Small intestine (tissue), 7 donors: Measurements from ENCODE around the gene MYRF. TPM values are rescaled to one million over a fixed set of nuclear protein-coding genes. Genes with fewer than 3 reads are reported as not detected.

Experiments used
- DNase-seq, 2 donors: peaks; one replicate each; pipeline versions ENCODE4 v3.0.0 to v3.0.0-alpha.2; 2013
- FAIRE-seq: peaks from 2 replicates; lab custom pipeline; 2012; peaks lifted over from hg19 to GRCh38; lab: Jason Lieb, UNC
- H3K27ac ChIP-seq, 3 donors: one replicate each; pipeline ENCODE4 v1.5.1; 2013; ENCODE audit warnings: low read length in 2 of 3, mild to moderate bottlenecking in 2 of 3, control low read depth in 1 of 3, inconsistent platforms in 1 of 3, low read depth in 1 of 3, moderate library complexity in 1 of 3
- H3K27me3 ChIP-seq, 3 donors: one replicate each; pipeline ENCODE4 v1.6.1; 2013; ENCODE audit warnings: low read length in 3 of 3, inconsistent platforms in 1 of 3; ENCODE audit not compliant: control insufficient read depth in 3 of 3, insufficient read depth in 3 of 3
- H3K36me3 ChIP-seq, 3 donors: one replicate each; pipeline ENCODE4 v1.6.1; 2013; ENCODE audit warnings: low read length in 3 of 3, inconsistent platforms in 1 of 3, low read depth in 1 of 3, mild to moderate bottlenecking in 1 of 3, moderate library complexity in 1 of 3; ENCODE audit not compliant: control insufficient read depth in 3 of 3, insufficient read depth in 2 of 3
- H3K4me1 ChIP-seq, 3 donors: one replicate each; pipeline ENCODE4 v1.6.1; 2013; ENCODE audit warnings: low read length in 2 of 3, inconsistent platforms in 1 of 3, low read depth in 1 of 3, mild to moderate bottlenecking in 1 of 3, moderate library complexity in 1 of 3; ENCODE audit not compliant: control insufficient read depth in 3 of 3, insufficient read depth in 2 of 3
- H3K4me3 ChIP-seq, 3 donors: one replicate each; pipeline ENCODE4 v1.5.1; 2013; ENCODE audit warnings: low read length in 3 of 3, control low read depth in 1 of 3, inconsistent platforms in 1 of 3, low read depth in 1 of 3, mild to moderate bottlenecking in 1 of 3, moderate library complexity in 1 of 3
- H3K9me3 ChIP-seq, 2 donors: one replicate each; pipeline ENCODE4 v1.6.1; 2013; ENCODE audit warnings: low read depth in 1 of 2, low read length in 1 of 2; ENCODE audit not compliant: control insufficient read depth in 2 of 2, insufficient read depth in 1 of 2
- WGBS, 3 donors: extraction: QIAGEN DNeasy Blood & Tissue Kit; methylation state at CpG; one replicate each; pipeline ENCODE4 v1.1.7; 2013; 5-methylcytosine and 5-hydroxymethylcytosine counted together
- polyA plus RNA-seq, 4 donors: library from polyadenylated mRNA; stranded (reverse) in 3 of 4; unstranded in 1 of 4; fragments of 200-250 nt in 3 of 4; fragments of 120-200 nt in 1 of 4; gene quantifications; one replicate each; pipeline versions ENCODE4 v1.2.1 to v1.2.3, GENCODE V29; 2013
- donor health status: healthy with polysubstance abuse.
- donor health status: control.
- donor health status: control.
- donor health status: Bipolar disorder and iron deficiency.
- donor health status: healthy.

Gene MYRF
- polyA plus RNA-seq, 4 donors: 19.9 to 48.1 (median 22.3) TPM

DNA sequence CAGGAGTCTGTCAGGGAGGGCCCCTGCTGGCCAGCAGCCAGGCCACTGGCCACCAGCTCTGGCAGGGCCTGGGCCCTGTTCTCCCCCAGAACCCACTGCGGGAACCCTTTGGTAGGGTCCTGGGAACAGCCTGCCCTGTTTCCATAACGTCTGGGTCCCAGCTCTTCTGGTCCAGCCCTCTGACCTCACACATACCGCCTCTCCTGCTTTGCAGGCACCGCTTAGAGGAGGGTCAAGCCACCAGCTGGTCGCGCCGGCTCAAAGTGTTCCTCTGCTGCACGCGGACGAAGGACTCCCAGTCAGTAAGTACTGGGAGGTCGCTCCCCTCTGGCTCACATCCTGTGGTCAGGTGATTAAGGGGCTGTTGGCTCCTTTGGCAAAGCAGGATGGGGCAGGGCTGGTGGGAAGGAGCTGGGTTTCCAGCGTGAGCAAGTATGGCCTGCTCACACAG is 26.6 kb upstream of the MYRF start:
- Histone ChIP-seq H3K27me3 (no peaks in the 10 kb centered on the region), H3K9me3 (no peaks in the 10 kb centered on the region), H3K27ac (no peak overlapping the region), H3K4me3 (no peak overlapping the region), H3K36me3 (peaks cover 0 to 96% (median 0%) of the 10 kb centered on the region in 3 donors), H3K4me1 (no peaks in the 10 kb centered on the region)
- WGBS, 3 donors: 80 to 96% (median 90%) methylated on average over 12 of the region's 12 CpGs
- FAIRE-seq: no peak
- DNase-seq: no peak

DNA sequence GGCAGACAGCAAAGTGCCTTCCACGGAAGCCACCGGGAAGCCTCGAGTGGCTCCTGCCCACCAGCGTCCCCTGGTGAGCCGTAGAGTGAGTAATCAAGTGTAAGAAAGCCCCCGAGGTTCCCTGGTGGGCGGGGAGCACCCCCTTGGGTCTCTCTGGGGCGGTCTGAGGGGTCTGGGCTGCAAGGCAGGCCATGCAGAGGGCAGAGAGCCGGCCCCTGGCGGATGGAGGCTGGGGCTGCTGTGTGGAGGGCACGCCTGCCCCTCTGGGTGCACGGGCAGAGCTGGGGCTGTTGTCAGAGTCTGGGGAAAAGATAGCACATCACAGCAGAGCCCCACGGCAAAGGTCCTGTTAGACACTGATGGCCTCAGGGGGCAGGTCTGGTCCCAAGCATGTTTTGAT is 25.7 kb upstream of the MYRF start:
- no peak overlapping the region for H3K4me3 ChIP-seq
- H3K36me3 ChIP-seq: peaks cover 0 to 98% (median 0%) of the 10 kb centered on the region in 3 donors
- WGBS, 3 donors: 83 to 87% (median 85%) methylated on average over 12 to 13 of the region's 13 CpGs
- no peak for FAIRE-seq
- no peaks in the 10 kb centered on the region for H3K9me3 ChIP-seq
- H3K4me1 ChIP-seq: no peaks in the 10 kb centered on the region
- DNase-seq: no peak
- H3K27me3 ChIP-seq: no peaks in the 10 kb centered on the region
- no peak overlapping the region for H3K27ac ChIP-seq

DNA sequence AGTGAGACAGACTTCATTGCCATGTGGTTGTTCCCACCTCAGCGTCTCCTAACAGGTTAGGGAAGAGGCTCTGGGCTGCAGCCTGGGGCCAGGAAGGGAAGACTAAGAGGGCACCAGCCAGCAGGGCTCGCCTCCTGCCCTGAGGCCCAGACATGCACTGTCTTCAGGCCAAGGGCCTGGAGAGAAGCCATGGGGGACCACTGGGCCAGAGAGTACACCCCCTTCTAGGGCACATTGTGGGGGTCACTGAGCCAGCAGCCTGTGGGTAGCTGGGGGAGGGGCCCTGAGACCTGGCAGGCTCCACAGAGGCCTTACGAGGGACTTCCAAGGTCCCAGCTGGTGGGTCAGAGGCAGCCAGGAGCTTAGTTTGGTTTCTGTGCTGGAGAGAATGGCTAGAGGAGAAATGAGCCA is 25.0 kb upstream of the MYRF start:
- no peak for DNase-seq

DNA sequence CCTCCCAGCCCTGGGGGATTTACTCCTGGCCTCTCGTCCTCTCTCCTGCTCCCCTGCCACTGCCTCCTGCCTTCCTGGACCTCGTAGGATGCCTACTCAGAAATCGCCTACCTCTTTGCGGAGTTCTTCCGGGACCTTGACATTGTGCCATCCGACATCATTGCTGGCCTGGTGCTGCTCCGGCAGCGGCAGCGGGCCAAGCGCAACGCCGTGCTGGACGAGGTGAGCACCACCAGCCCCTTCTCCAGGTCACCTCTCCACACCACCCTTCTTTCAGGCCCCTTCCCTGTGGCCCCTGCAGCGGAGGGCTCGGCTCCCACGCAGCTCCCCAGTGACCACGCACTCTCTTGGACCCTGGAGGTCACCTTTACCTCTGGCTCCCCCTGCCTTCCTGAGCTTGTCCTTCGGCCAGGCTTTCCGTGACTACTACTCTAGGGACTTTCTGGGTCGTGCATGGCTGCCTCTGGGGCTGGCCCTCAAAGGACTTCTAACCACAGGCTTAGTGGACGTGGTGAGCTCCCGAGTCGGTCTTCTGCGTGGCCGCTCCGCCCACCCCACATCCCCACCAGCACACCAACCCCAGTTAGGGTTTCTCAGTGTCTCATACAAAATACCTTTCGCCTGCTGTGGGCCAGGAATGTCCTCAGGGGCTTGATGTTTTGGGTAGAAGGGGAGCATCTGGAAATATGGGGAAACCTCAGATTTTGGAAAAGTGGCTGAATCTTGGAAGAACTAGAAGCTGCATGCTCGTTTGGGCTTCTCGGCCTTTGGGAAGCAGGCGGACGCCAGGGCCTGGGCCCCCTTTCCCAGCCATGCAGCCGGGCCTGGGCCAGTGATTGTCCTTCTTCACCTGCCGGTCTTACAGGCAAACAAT is 24.1 kb upstream of the MYRF start:
- Histone ChIP-seq H3K4me1 (no peaks in the 10 kb centered on the region), H3K9me3 (no peaks in the 10 kb centered on the region), H3K4me3 (no peak overlapping the region), H3K27me3 (no peaks in the 10 kb centered on the region), H3K36me3 (peaks cover 0 to 99% (median 0%) of the 10 kb centered on the region in 3 donors), H3K27ac (no peak overlapping the region)
- WGBS, 3 donors: 86 to 94% (median 92%) methylated on average over 33 of the region's 33 CpGs
- FAIRE-seq: no peak
- DNase-seq: no peak

More for the DNA sequence above, 25.0 kb upstream of the MYRF start:
- FAIRE-seq: no peak
- Histone ChIP-seq H3K4me3 (no peak overlapping the region), H3K9me3 (no peaks in the 10 kb centered on the region), H3K36me3 (peaks cover 0 to 99% (median 0%) of the 10 kb centered on the region in 3 donors), H3K27me3 (no peaks in the 10 kb centered on the region), H3K4me1 (no peaks in the 10 kb centered on the region), H3K27ac (no peak overlapping the region)
- 81 to 93% (median 88%) methylated on average over 3 of the region's 3 CpGs for WGBS, 3 donors

DNA sequence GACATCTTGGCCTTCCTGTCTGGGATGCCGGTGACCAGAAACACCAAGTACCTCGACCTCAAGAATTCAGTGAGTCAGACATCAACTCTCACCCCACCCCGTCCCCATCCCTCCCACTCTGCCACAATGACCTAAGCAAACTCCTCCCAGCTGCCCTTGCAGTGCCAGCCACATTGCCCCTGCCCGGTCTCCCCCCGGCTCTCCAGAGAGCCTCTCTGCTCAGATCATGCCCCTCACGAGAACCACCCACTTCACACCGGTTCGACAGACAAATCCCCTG is 23.6 kb upstream of the MYRF start:
- WGBS, 3 donors: 79 to 82% (median 79%) methylated on average over 8 of the region's 8 CpGs
- H3K4me3 ChIP-seq: no peak overlapping the region
- FAIRE-seq: no peak

DNA sequence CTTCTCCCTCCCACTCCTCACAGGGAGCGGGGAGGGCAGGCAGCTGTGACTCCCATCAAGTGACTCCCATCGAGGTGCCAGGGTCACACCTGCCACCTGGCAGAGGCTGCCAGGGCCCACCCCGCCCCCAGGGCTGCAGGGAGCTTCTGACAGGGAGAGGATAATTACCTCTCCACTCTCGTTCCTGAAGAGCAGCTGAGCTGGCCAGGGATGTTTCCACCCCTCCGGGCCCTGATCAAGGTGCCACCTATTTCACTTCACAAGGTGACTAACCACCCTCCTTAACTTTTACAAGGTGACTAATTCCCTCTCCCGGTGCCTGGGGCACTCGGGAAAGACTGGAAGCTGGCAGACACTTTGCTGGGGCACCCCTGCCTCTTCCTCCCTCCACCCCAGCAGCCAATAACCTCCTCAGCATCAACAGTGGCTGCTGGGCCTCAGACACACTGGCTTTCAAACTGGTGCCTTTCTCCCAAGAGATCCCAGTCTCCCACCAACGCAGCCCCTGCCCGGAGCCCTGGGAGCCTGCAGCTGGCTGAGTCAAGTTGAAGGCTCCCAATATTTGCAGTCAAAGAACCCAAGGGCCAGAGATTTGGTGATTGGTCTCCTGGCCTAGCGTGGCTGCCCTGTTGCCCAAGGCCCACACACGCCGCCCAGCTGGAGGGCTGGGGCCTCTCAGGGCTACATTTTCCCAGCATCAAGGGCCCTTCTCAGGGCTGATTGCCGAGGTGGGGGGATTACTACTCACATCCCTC is 22.0 kb upstream of the MYRF start:
- H3K4me1 ChIP-seq: peaks cover 0 to 3% (median 0%) of the 10 kb centered on the region in 3 donors
- H3K36me3 ChIP-seq: peaks cover 0 to 99% (median 0%) of the 10 kb centered on the region in 3 donors
- no peaks in the 10 kb centered on the region for H3K9me3 ChIP-seq
- no peak for FAIRE-seq
- H3K27me3 ChIP-seq: no peaks in the 10 kb centered on the region
- WGBS, 3 donors: 52 to 74% (median 52%) methylated on average over 13 of the region's 13 CpGs
- DNase-seq: peak in 1 of 2 donors; percentile 5
- no peak overlapping the region for H3K4me3 ChIP-seq
- no peak overlapping the region for H3K27ac ChIP-seq

More for the DNA sequence above, 23.6 kb upstream of the MYRF start:
- no peak for DNase-seq
- Histone ChIP-seq H3K36me3 (peaks cover 0 to 99% (median 0%) of the 10 kb centered on the region in 3 donors), H3K4me1 (peaks cover 0 to 3% (median 0%) of the 10 kb centered on the region in 3 donors), H3K27ac (no peak overlapping the region), H3K9me3 (no peaks in the 10 kb centered on the region), H3K27me3 (no peaks in the 10 kb centered on the region)

DNA sequence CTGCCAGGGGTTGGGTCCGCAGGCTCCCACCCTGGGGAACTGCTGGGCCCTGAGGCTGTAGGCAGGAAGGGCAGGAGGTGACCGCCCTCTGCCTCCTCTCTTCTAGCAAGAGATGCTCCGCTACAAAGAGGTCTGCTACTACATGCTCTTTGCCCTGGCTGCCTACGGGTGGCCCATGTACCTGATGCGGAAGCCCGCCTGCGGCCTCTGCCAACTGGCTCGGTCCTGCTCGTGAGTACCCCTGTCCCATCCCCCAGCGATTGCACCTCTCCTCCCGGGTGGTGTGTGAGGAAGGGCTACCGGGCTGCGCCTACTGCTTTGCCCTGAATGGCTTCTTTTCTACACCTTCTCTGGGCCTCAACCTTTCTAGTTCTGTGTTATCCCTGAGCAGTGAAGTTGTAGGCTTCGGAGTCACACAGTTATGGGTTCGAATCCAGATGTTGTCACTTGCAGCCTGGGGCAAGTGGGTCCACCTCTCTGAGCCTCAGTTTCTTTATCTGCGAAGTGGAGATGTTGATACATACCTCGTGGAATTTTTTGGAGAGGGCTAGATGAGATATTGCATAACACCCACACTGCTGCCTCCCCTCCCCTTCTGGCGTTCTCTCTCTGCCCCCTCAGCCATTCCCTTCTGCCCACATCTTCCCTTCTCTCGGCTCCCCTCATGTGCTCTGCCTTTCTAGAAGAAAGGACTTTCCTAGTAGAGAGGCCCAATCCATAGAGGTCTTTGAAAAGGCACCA is 21.1 kb upstream of the MYRF start:
- Histone ChIP-seq H3K9me3 (no peaks in the 10 kb centered on the region), H3K4me1 (peaks cover 0 to 3% (median 0%) of the 10 kb centered on the region in 3 donors), H3K27me3 (no peaks in the 10 kb centered on the region), H3K27ac (no peak overlapping the region), H3K36me3 (peaks cover 0 to 99% (median 0%) of the 10 kb centered on the region in 3 donors), H3K4me3 (no peak overlapping the region)
- 85 to 89% (median 88%) methylated on average over 19 of the region's 19 CpGs for WGBS, 3 donors
- FAIRE-seq (no peak), DNase-seq (no peak)
